NCI-H526 treated with DMSO at 0.1 percent for 48 hours (cell line): ENCODE data around the gene PPA1.
"Not testable (repeated sequence)": the region's sequence is repeated elsewhere in the genome, so short reads cannot be mapped to it uniquely, and the experiment has no call there.

Experiments
- DNase-seq: peaks from one replicate; lab custom pipeline; 2025; lab: John Stamatoyannopoulos, UW

PPA1 gene

GRCh38 chr10:70254778-70255328 lies 21.6 kb upstream of the PPA1 start:
- DNase-seq: no peak

- no peak for DNase-seq
These were observed 20.9 kb upstream of the PPA1 start for GRCh38 chr10:70253878-70254765.

GRCh38 chr10:70250961-70251680 lies 17.9 kb upstream of the PPA1 start:
- DNase-seq: no peak

- no peak for DNase-seq
These were observed 14.1 kb upstream of the PPA1 start for GRCh38 chr10:70247360-70247759.

GRCh38 chr10:70241081-70241480 lies 7.9 kb upstream of the PPA1 start:
- no peak for DNase-seq

GRCh38 chr10:70239986-70240385 lies 6.8 kb upstream of the PPA1 start:
- DNase-seq: not testable (repeated sequence)

- not testable (repeated sequence) for DNase-seq
These were observed 6.1 kb upstream of the PPA1 start for GRCh38 chr10:70239077-70239976.

GRCh38 chr10:70237958-70238536 lies 4.8 kb upstream of the PPA1 start:
- DNase-seq: not testable (repeated sequence)

GRCh38 chr10:70234668-70235447 lies 1.6 kb upstream of the PPA1 start:
- no peak for DNase-seq

GRCh38 chr10:70233939-70234300 lies 691 bp upstream of the PPA1 start:
- no peak for DNase-seq

GRCh38 chr10:70232859-70233108 lies 445 bp downstream of the PPA1 start:
- no peak for DNase-seq

- DNase-seq: no peak
These were observed 922 bp downstream of the PPA1 start for GRCh38 chr10:70232155-70232858.

- DNase-seq: no peak
These were observed 4.7 kb downstream of the PPA1 start for GRCh38 chr10:70228491-70228890.

GRCh38 chr10:70227548-70228320 lies 5.5 kb downstream of the PPA1 start:
- DNase-seq: no peak

- no peak for DNase-seq
These were observed 9.5 kb downstream of the PPA1 start for GRCh38 chr10:70223728-70224127.

- not testable (repeated sequence) for DNase-seq
These were observed 10.3 kb downstream of the PPA1 start for GRCh38 chr10:70222811-70223447.

- no peak for DNase-seq
These were observed 10.9 kb downstream of the PPA1 start for GRCh38 chr10:70222340-70222794.

GRCh38 chr10:70221030-70221429 lies 12.2 kb downstream of the PPA1 start:
- no peak for DNase-seq

GRCh38 chr10:70212879-70213278 lies 20.4 kb downstream of the PPA1 start:
- DNase-seq: no peak
